Measurements from ENCODE around the gene SPINK7. TPM values are rescaled to one million over a fixed set of nuclear protein-coding genes. Genes with fewer than 3 reads are reported as not detected.

Gene SPINK7
- total RNA-seq, 1 experiment from 2014 or later, result not detected

GRCh38 chr5:148314187-148314586 lies 2.0 kb downstream of the SPINK7 start:
- H3K27me3 ChIP-seq (ENCODE audit: insufficient read depth, low read length), result 0 out of 2 replicates have a peak, but pooled peaks cover 4% of the 10 kb centered on the region
- no peaks in the 10 kb centered on the region for H3K79me2 ChIP-seq (ENCODE audit: insufficient read depth, low read length)
- ChIA-PET POLR2A (no interaction called here), CTCF (interaction anchor here (1.2 to 1.3 kb wide), 2 partner anchors 61 to 417 kb away, joined by 4 to 5 read pairs; no protein-coding TSS in a partner anchor), RAD21 (ENCODE audit: low non-redundant PET in 1 of 2, low total read pairs in 2 of 2, uncharacterized antibody in 2 of 2, unreplicated experiment in 2 of 2) (no interaction called here)
- DNase-seq (ENCODE audit: low read depth, low spot score), result no peak
- BruUV-seq (replicated peaks), result no TSS peak
- intact Hi-C loops (cut with micrococcal nuclease), result no loop called here
- no peak overlapping the region for H3K9ac ChIP-seq (ENCODE audit: low read length)
- H3K9me3 ChIP-seq (ENCODE audit: control insufficient read depth in 1 of 2, insufficient read depth in 1 of 2, low read depth in 1 of 2, low read length in 2 of 2), result no peaks in the 10 kb centered on the region
- H3K4me2 ChIP-seq (ENCODE audit: low read length), result no peak overlapping the region
- H3K36me3 ChIP-seq (ENCODE audit: control insufficient read depth in 1 of 2, insufficient read depth in 2 of 2, low read length in 2 of 2), result no peaks in the 10 kb centered on the region
- no peak overlapping the region for H3K4me3 ChIP-seq (replicated peaks in 1 of 2; ENCODE audit: low read depth in 1 of 2, low read length in 2 of 2)
- H3K4me1 ChIP-seq (ENCODE audit: control insufficient read depth in 1 of 2, insufficient read depth in 2 of 2, low read length in 2 of 2), result no peaks in the 10 kb centered on the region
- H3K27ac ChIP-seq (ENCODE audit: low read depth, low read length), result no peak overlapping the region
- H3K9me2 ChIP-seq (ENCODE audit: insufficient read depth), result no peaks in the 10 kb centered on the region
- TF ChIP-seq CEBPB (IDR thresholded peaks at IDR 0.05; ENCODE audit: low read depth) (peak; percentile 56), RAD21 (IDR thresholded peaks at IDR 0.05; ENCODE audit: low read depth) (peak; percentile 41), SIN3A (IDR thresholded peaks at IDR 0.05; ENCODE audit: low read depth) (no peak), CTCF (IDR thresholded peaks at IDR 0.05 in 2 of 3, conservative IDR thresholded peaks at IDR 0.05 in 1 of 3; ENCODE audit: borderline replicate concordance in 1 of 3, insufficient read depth in 1 of 3, low read depth in 2 of 3, low read length in 2 of 3) (peak in 1 of 3 experiments; percentile 20; a peak in 1 of 6 replicates), EZH2phosphoT487 (IDR thresholded peaks at IDR 0.05; ENCODE audit: borderline replicate concordance) (no peak)
- no peak for ATAC-seq
- no peaks in the 10 kb centered on the region; the same call in 1 of the 2 replicates for H4K20me1 ChIP-seq (ENCODE audit: insufficient read depth)
- no peak overlapping the region for H2AFZ ChIP-seq (ENCODE audit: low read depth, low read length, poor library complexity, severe bottlenecking)

- Histone ChIP-seq H3K27me3 (ENCODE audit: insufficient read depth, low read length) (0 out of 2 replicates have a peak, but pooled peaks cover 4% of the 10 kb centered on the region), H3K4me1 (ENCODE audit: control insufficient read depth in 1 of 2, insufficient read depth in 2 of 2, low read length in 2 of 2) (no peaks in the 10 kb centered on the region), H3K9ac (ENCODE audit: low read length) (no peak overlapping the region), H4K20me1 (ENCODE audit: insufficient read depth) (no peaks in the 10 kb centered on the region; the same call in 1 of the 2 replicates), H3K27ac (ENCODE audit: low read depth, low read length) (no peak overlapping the region), H3K79me2 (ENCODE audit: insufficient read depth, low read length) (no peaks in the 10 kb centered on the region), H3K9me2 (ENCODE audit: insufficient read depth) (no peaks in the 10 kb centered on the region), H3K9me3 (ENCODE audit: control insufficient read depth in 1 of 2, insufficient read depth in 1 of 2, low read depth in 1 of 2, low read length in 2 of 2) (no peaks in the 10 kb centered on the region), H3K4me2 (ENCODE audit: low read length) (no peak overlapping the region), H2AFZ (ENCODE audit: low read depth, low read length, poor library complexity, severe bottlenecking) (no peak overlapping the region), H3K36me3 (ENCODE audit: control insufficient read depth in 1 of 2, insufficient read depth in 2 of 2, low read length in 2 of 2) (no peaks in the 10 kb centered on the region), H3K4me3 (replicated peaks in 1 of 2; ENCODE audit: low read depth in 1 of 2, low read length in 2 of 2) (no peak overlapping the region)
- ChIA-PET POLR2A (no interaction called here), RAD21 (ENCODE audit: low non-redundant PET in 1 of 2, low total read pairs in 2 of 2, uncharacterized antibody in 2 of 2, unreplicated experiment in 2 of 2) (no interaction called here), CTCF (interaction anchor here (1.2 to 1.3 kb wide), 2 partner anchors 60 to 416 kb away, joined by 4 to 5 read pairs; no protein-coding TSS in a partner anchor)
- intact Hi-C loops (cut with micrococcal nuclease), result no loop called here
- no TSS peak for BruUV-seq (replicated peaks)
- DNase-seq (ENCODE audit: low read depth, low spot score) (no peak), ATAC-seq (no peak)
- TF ChIP-seq MAX (IDR thresholded peaks at IDR 0.05) (no peak), POLR2A (IDR thresholded peaks at IDR 0.05; ENCODE audit: borderline replicate concordance, extremely low read depth, insufficient read depth, insufficient read length) (no peak), POLR2AphosphoS5 (IDR thresholded peaks at IDR 0.05; ENCODE audit: low read depth, low read length) (no peak), CBX3 (IDR thresholded peaks at IDR 0.05; ENCODE audit: low read depth) (no peak), ZFX (IDR thresholded peaks at IDR 0.05) (no peak), RAD21 (IDR thresholded peaks at IDR 0.05; ENCODE audit: low read depth) (no peak), SP1 (IDR thresholded peaks at IDR 0.05; ENCODE audit: low read depth) (no peak), EZH2 (IDR thresholded peaks at IDR 0.05) (no peak), SRF (IDR thresholded peaks at IDR 0.05; ENCODE audit: low read depth) (no peak), JUND (IDR thresholded peaks at IDR 0.05) (no peak), ZBTB33 (IDR thresholded peaks at IDR 0.05; ENCODE audit: extremely low read depth, insufficient replicate concordance, low read length) (no peak), FOSL1 (IDR thresholded peaks at IDR 0.05; ENCODE audit: low read depth) (no peak), ELF1 (IDR thresholded peaks at IDR 0.05; ENCODE audit: borderline replicate concordance, low read depth) (no peak), ZNF274 (IDR thresholded peaks at IDR 0.05; ENCODE audit: low read depth, low read length) (no peak), TCF7L2 (IDR thresholded peaks at IDR 0.05; ENCODE audit: borderline replicate concordance, extremely low read depth, insufficient read depth, insufficient read length) (no peak)
Observed at GRCh38 chr5:148314731-148315130, 2.5 kb downstream of the SPINK7 start.
